ENCODE measurements around the gene PPP2R5E.

DNA sequence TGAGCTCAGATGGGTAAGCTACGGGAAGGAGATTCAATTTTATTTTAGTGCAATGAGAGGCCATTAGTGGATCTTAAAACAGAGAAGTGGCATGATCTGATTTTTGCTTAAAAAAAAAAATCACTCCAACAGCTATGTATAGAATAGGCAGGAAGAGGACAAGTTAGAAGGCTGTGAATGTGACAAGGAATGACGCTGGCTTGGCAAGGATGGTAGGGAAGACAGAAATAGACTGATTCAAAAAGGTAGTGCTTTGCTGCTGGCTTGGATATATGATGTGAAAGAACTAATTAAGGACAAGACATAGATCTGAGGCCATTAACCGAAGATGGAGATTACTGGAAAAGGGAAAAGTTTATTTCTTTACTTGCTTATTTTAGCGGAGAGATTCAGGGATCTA is 119.3 kb downstream of the PPP2R5E start:
- TF ChIP-seq CTCF (IDR thresholded peaks at IDR 0.05 in 2 of 3, conservative IDR thresholded peaks at IDR 0.05 in 1 of 3; ENCODE audit: borderline replicate concordance in 1 of 3, insufficient read depth in 1 of 3, low read depth in 2 of 3, low read length in 2 of 3) = no peak
- TF ChIP-seq SIN3A (IDR thresholded peaks at IDR 0.05; ENCODE audit: low read depth) = no peak
- TF ChIP-seq, protein P1, sequence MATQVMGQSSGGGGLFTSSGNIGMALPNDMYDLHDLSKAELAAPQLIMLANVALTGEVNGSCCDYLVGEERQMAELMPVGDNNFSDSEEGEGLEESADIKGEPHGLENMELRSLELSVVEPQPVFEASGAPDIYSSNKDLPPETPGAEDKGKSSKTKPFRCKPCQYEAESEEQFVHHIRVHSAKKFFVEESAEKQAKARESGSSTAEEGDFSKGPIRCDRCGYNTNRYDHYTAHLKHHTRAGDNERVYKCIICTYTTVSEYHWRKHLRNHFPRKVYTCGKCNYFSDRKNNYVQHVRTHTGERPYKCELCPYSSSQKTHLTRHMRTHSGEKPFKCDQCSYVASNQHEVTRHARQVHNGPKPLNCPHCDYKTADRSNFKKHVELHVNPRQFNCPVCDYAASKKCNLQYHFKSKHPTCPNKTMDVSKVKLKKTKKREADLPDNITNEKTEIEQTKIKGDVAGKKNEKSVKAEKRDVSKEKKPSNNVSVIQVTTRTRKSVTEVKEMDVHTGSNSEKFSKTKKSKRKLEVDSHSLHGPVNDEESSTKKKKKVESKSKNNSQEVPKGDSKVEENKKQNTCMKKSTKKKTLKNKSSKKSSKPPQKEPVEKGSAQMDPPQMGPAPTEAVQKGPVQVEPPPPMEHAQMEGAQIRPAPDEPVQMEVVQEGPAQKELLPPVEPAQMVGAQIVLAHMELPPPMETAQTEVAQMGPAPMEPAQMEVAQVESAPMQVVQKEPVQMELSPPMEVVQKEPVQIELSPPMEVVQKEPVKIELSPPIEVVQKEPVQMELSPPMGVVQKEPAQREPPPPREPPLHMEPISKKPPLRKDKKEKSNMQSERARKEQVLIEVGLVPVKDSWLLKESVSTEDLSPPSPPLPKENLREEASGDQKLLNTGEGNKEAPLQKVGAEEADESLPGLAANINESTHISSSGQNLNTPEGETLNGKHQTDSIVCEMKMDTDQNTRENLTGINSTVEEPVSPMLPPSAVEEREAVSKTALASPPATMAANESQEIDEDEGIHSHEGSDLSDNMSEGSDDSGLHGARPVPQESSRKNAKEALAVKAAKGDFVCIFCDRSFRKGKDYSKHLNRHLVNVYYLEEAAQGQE (IDR thresholded peaks at IDR 0.05; ENCODE audit: low read depth) = no peak
- TF ChIP-seq POLR2A (IDR thresholded peaks at IDR 0.05; ENCODE audit: borderline replicate concordance, extremely low read depth, insufficient read depth, insufficient read length) = no peak
- TF ChIP-seq EZH2 (IDR thresholded peaks at IDR 0.05) = no peak
- no peak for TF ChIP-seq EZH2phosphoT487 (IDR thresholded peaks at IDR 0.05; ENCODE audit: borderline replicate concordance)
- TF ChIP-seq ZNF274 (IDR thresholded peaks at IDR 0.05; ENCODE audit: low read depth, low read length) = no peak
- no peak for TF ChIP-seq ZBTB33 (IDR thresholded peaks at IDR 0.05; ENCODE audit: extremely low read depth, insufficient replicate concordance, low read length)
- no peak for TF ChIP-seq YY1 (IDR thresholded peaks at IDR 0.05; ENCODE audit: extremely low read depth, insufficient replicate concordance, low read depth, low read length)
